SK-N-SH (cell line): ENCODE results near the gene NEMP2. TPM values are rescaled to one million over a fixed set of nuclear protein-coding genes. Genes with fewer than 3 reads are reported as not detected.

ENCODE experiments used
- CTCF ChIA-PET: fragments of 300-600, 350-600 bp; formaldehyde crosslinking; extraction: SDS; loops from one replicate; lab custom pipeline; 2021; lab: Yijun Ruan, JAX
- POLR2A ChIA-PET: fragments of 350-600 bp; sonication (Branson Sonifier 250); formaldehyde crosslinking; extraction: SDS; loops from one replicate; lab custom pipeline; 2020; ENCODE audit warnings: antibody characterized with exemption, inconsistent platforms; lab: Yijun Ruan, JAX
- DNase-seq: peaks from one replicate; pipeline ENCODE4 v3.0.0; 2012
- H2AFZ ChIP-seq: fragments of 200-600 bp; sonication (generic); 2 replicates; pipeline ENCODE4 v1.8.1; 2016; ENCODE audit warnings: antibody characterized with exemption, mild to moderate bottlenecking, low read depth
- H3F3A ChIP-seq: fragments of 200-600 bp; sonication (generic); replicated peaks from 2 replicates; pipeline ENCODE3; 2016; ENCODE audit warnings: antibody characterized with exemption, mild to moderate bottlenecking; ENCODE audit not compliant: insufficient read depth
- H3K27ac ChIP-seq, 2 experiments: fragments of 200-500 bp in 1 of 2; fragments of 200-600 bp in 1 of 2; sonication (Bioruptor generic) in 1 of 2; sonication (generic), shearing (Covaris generic) in 1 of 2; 2 replicates each; pipeline versions ENCODE4 v1.5.1 to v1.6.1; 2014 to 2016; ENCODE audit warnings: low read depth in 2 of 2, inconsistent platforms in 1 of 2, low read length in 1 of 2, mild to moderate bottlenecking in 1 of 2, mixed read lengths in 1 of 2
- H3K27me3 ChIP-seq: fragments of 200-600 bp; sonication (generic), shearing (Covaris generic); 2 replicates; pipeline ENCODE4 v1.6.1; 2016; ENCODE audit warnings: mixed run types; ENCODE audit not compliant: insufficient read depth
- H3K36me3 ChIP-seq, 2 experiments: fragments of 200-500 bp in 1 of 2; fragments of 200-600 bp in 1 of 2; sonication (Bioruptor generic) in 1 of 2; sonication (generic) in 1 of 2; replicated peaks in 1 of 2; 2 replicates each; pipeline versions ENCODE3 to v1.5.1; 2014 to 2016; ENCODE audit warnings: low read length in 1 of 2, mild to moderate bottlenecking in 1 of 2; ENCODE audit not compliant: insufficient read depth in 2 of 2, control insufficient read depth in 1 of 2
- H3K4me1 ChIP-seq, 2 experiments: fragments of 200-500 bp in 1 of 2; fragments of 200-600 bp in 1 of 2; sonication (Bioruptor generic) in 1 of 2; sonication (generic), shearing (Covaris generic) in 1 of 2; 2 replicates each; pipeline versions ENCODE4 v1.5.1 to v1.6.1; 2014 to 2016; ENCODE audit warnings: low read depth in 1 of 2, low read length in 1 of 2, mixed run types in 1 of 2; ENCODE audit not compliant: insufficient read depth in 2 of 2, control insufficient read depth in 1 of 2
- H3K4me2 ChIP-seq: fragments of 200-600 bp; sonication (generic), shearing (Covaris generic); 2 replicates; pipeline ENCODE4 v1.6.1; 2017; ENCODE audit warnings: mixed run types
- H3K4me3 ChIP-seq, 2 experiments: fragments of 200-500 bp in 1 of 2; fragments of 200-600 bp in 1 of 2; sonication (Bioruptor generic) in 1 of 2; sonication (generic), shearing (Covaris generic) in 1 of 2; 2 replicates each; pipeline versions ENCODE4 v1.5.1 to v1.8.1; 2014 to 2016; ENCODE audit warnings: low read depth in 2 of 2, inconsistent platforms in 1 of 2, low read length in 1 of 2, mild to moderate bottlenecking in 1 of 2, mixed read lengths in 1 of 2, moderate library complexity in 1 of 2
- H3K79me2 ChIP-seq: fragments of 200-600 bp; sonication (generic); 2 replicates; pipeline ENCODE4 v1.8.1; 2017; ENCODE audit warnings: mild to moderate bottlenecking; ENCODE audit not compliant: insufficient read depth
- H3K9ac ChIP-seq: fragments of 200-600 bp; sonication (generic); 2 replicates; pipeline ENCODE4 v1.6.1; 2017; ENCODE audit warnings: mixed run types
- H3K9me2 ChIP-seq: fragments of 200-600 bp; sonication (generic); 2 replicates; pipeline ENCODE4 v1.6.1; 2017; ENCODE audit warnings: mixed run types
- H3K9me3 ChIP-seq: fragments of 200-600 bp; sonication (generic); 2 replicates; pipeline ENCODE4 v1.6.1; 2017; ENCODE audit warnings: mixed run types, mild to moderate bottlenecking, moderate library complexity
- H4K20me1 ChIP-seq: fragments of 200-600 bp; sonication (generic); 2 replicates; pipeline ENCODE4 v1.6.1; 2017; ENCODE audit warnings: mild to moderate bottlenecking, mixed run types; ENCODE audit not compliant: insufficient read depth
- EP300 ChIP-seq, 2 experiments: IDR thresholded peaks; 2 replicates each; pipeline versions ENCODE4 v1.4.0 to v1.6.1; 2012; ENCODE audit warnings: borderline replicate concordance in 1 of 2, low read depth in 1 of 2, low read length in 1 of 2
- EZH2phosphoT487 ChIP-seq: fragments of 200-600 bp; sonication (generic); IDR thresholded peaks from 2 replicates; pipeline ENCODE4 v1.6.1; 2017; ENCODE audit warnings: low read depth, mixed run types, mild to moderate bottlenecking, antibody characterized with exemption, moderate library complexity, borderline replicate concordance
- FOSL2 ChIP-seq: IDR thresholded peaks from 2 replicates; pipeline ENCODE4 v1.4.0; 2012; ENCODE audit warnings: low read depth, mild to moderate bottlenecking, moderate library complexity, borderline replicate concordance
- MXI1 ChIP-seq: IDR thresholded peaks from 2 replicates; pipeline ENCODE4 v1.6.1; 2012; ENCODE audit warnings: mild to moderate bottlenecking, low read depth, low read length, improper control_type of control experiment
- NRF1 ChIP-seq: IDR thresholded peaks from 2 replicates; pipeline ENCODE4 v1.6.1; 2012; ENCODE audit warnings: low read depth, mild to moderate bottlenecking, low read length
- POLR2AphosphoS5 ChIP-seq: IDR thresholded peaks from 2 replicates; pipeline ENCODE4 v1.6.1; 2012; ENCODE audit warnings: low read depth, low read length
- RXRA ChIP-seq: IDR thresholded peaks from 2 replicates; pipeline ENCODE4 v1.4.0; 2012; ENCODE audit warnings: low read depth, mild to moderate bottlenecking, borderline replicate concordance
- SIN3A ChIP-seq: IDR thresholded peaks from 2 replicates; pipeline ENCODE4 v1.6.1; 2012; ENCODE audit warnings: low read depth, mild to moderate bottlenecking, low read length, moderate library complexity, borderline replicate concordance
- TEAD4 ChIP-seq: IDR thresholded peaks from 2 replicates; pipeline ENCODE4 v1.4.0; 2012; ENCODE audit warnings: mild to moderate bottlenecking, borderline replicate concordance; ENCODE audit not compliant: insufficient read depth
- WGBS: methylation state at CpG from one replicate; pipeline ENCODE4 v1.1.6; 2017; ENCODE audit warnings: low lambda C conversion rate; 5-methylcytosine and 5-hydroxymethylcytosine counted together
- polyA plus RNA-seq, 3 experiments: library from polyadenylated mRNA; depleted of rRNA; stranded (reverse); fragments of >200 nt; gene quantifications; 2 replicates each; pipeline ENCODE4 v1.2.3, GENCODE V29; 2012
- TF ChIP-seq, protein P1 (sequence below): fragments of 150-350 bp; IDR thresholded peaks from 2 replicates; pipeline ENCODE4 v1.6.1; 2016; ENCODE audit warnings: mild to moderate bottlenecking, low read depth, low read length
- TF ChIP-seq, protein P2 (sequence below): fragments of 200-600 bp; sonication (generic); IDR thresholded peaks from 2 replicates; pipeline ENCODE4 v1.6.1; 2017; ENCODE audit warnings: antibody characterized with exemption, mild to moderate bottlenecking, moderate library complexity

The NEMP2 gene
- polyA plus RNA-seq, 1 of the 3 experiments (the other 2 are of a cell fraction) = 2.0 TPM

DNA sequence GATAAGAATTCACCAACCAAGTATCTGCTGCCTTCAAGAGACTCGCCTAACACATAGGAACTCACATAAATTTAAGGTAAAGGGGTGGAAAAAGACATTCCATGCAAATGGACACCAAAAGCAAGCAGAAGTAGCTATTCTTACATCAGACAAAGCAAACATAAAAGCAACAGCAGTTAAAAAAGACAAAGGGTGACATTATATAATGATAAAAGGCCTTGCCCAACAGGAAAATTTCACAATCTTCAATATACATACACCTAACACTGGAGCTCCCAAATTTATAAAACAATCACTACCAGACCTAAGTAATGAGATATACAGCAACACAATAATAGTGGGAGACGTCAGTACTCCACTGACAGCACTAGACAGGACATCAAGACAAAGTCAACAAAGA is 41.4 kb downstream of the NEMP2 start (continued):
- TF ChIP-seq TEAD4 = no peak
- TF ChIP-seq, protein P1, sequence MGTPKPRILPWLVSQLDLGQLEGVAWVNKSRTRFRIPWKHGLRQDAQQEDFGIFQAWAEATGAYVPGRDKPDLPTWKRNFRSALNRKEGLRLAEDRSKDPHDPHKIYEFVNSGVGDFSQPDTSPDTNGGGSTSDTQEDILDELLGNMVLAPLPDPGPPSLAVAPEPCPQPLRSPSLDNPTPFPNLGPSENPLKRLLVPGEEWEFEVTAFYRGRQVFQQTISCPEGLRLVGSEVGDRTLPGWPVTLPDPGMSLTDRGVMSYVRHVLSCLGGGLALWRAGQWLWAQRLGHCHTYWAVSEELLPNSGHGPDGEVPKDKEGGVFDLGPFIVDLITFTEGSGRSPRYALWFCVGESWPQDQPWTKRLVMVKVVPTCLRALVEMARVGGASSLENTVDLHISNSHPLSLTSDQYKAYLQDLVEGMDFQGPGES = no peak

DNA sequence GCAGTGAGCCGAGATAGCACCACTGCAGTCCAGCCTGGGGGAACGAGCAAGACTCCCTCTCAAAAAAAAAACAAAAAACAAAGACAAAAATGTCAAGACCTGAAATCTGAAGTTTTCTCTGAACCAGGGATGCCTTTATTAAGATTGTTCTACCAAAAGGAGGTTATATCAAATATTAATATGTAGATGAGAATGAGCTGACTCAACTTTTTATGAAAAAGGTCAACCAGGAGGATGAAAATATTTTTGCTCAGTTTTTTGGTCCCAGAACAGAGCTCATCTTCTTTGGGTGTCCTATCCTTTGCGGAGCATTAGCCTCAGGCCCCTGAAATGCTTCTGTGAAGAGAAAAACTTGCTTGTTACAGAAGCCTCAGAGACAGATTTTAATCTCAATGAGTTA is 44.0 kb downstream of the NEMP2 start:
- DNase-seq = no peak
- Histone ChIP-seq H3K27me3 (no peaks in the 10 kb centered on the region), H3K4me1 (no peaks in the 10 kb centered on the region), H3K9me3 (no peaks in the 10 kb centered on the region; the same call in 1 of the 2 replicates), H3K4me3 (no peak overlapping the region), H3K4me2 (no peak overlapping the region), H2AFZ (no peak overlapping the region), H4K20me1 (no peaks in the 10 kb centered on the region), H3K36me3 (peaks cover 26 to 29% of the 10 kb centered on the region in 2 experiments), H3K9me2 (no peaks in the 10 kb centered on the region), H3K79me2 (no peaks in the 10 kb centered on the region), H3K27ac (no peak overlapping the region), H3K9ac (no peak overlapping the region), H3F3A (no peaks in the 10 kb centered on the region)
- POLR2A ChIA-PET = no interaction called here
- no peak for TF ChIP-seq SIN3A
- TF ChIP-seq RXRA = no peak
- TF ChIP-seq, protein P2, sequence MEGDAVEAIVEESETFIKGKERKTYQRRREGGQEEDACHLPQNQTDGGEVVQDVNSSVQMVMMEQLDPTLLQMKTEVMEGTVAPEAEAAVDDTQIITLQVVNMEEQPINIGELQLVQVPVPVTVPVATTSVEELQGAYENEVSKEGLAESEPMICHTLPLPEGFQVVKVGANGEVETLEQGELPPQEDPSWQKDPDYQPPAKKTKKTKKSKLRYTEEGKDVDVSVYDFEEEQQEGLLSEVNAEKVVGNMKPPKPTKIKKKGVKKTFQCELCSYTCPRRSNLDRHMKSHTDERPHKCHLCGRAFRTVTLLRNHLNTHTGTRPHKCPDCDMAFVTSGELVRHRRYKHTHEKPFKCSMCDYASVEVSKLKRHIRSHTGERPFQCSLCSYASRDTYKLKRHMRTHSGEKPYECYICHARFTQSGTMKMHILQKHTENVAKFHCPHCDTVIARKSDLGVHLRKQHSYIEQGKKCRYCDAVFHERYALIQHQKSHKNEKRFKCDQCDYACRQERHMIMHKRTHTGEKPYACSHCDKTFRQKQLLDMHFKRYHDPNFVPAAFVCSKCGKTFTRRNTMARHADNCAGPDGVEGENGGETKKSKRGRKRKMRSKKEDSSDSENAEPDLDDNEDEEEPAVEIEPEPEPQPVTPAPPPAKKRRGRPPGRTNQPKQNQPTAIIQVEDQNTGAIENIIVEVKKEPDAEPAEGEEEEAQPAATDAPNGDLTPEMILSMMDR = no peak
- TF ChIP-seq NRF1 = no peak
- TF ChIP-seq EZH2phosphoT487 = no peak
- no peak for TF ChIP-seq FOSL2
- TF ChIP-seq MXI1 = no peak
- TF ChIP-seq EP300 (IDR thresholded peaks at IDR 0.05; ENCODE audit: borderline replicate concordance in 1 of 2, low read depth in 1 of 2, low read length in 1 of 2) = no peak
- TF ChIP-seq POLR2AphosphoS5 = no peak
- CTCF ChIA-PET = no interaction called here
- WGBS = 92% methylated on average over 3 of the region's 3 CpGs

DNA sequence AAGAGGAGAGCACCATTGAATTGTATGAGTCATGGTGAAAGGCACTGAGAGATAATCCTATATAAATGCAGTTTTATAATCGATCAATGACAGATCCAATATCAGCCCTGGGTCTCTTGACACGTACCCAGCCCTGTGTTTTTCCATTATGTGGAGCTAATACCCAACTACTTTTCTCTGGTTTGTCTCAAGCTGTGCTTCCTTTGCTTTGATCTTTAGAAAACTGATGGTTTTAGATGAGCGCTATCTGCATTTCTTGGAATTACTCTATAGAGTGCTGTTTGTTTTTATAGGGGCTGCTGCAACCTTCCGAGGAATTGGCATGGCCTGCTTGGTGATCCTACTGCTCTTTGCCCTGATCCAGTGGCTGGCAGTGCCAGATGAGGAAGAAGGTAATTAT is 45.0 kb downstream of the NEMP2 start:
- H3K36me3 ChIP-seq = peaks cover 26 to 29% of the 10 kb centered on the region in 2 experiments
- H4K20me1 ChIP-seq = no peaks in the 10 kb centered on the region
- no peak overlapping the region for H3K4me3 ChIP-seq
- no peak for DNase-seq
- no peak overlapping the region for H3K9ac ChIP-seq
- no peaks in the 10 kb centered on the region; the same call in 1 of the 2 replicates for H3K9me3 ChIP-seq
- H3K9me2 ChIP-seq = no peaks in the 10 kb centered on the region
- ChIA-PET POLR2A (no interaction called here), CTCF (interaction anchor here (1.0 kb wide), 1 partner anchor 21 kb away, joined by 3 read pairs; no protein-coding TSS in a partner anchor)
- no peak overlapping the region for H2AFZ ChIP-seq
- H3K27ac ChIP-seq = no peak overlapping the region
- no peak for TF ChIP-seq SIN3A
- H3F3A ChIP-seq = no peaks in the 10 kb centered on the region
- H3K27me3 ChIP-seq = no peaks in the 10 kb centered on the region
- H3K4me1 ChIP-seq = no peaks in the 10 kb centered on the region
- H3K79me2 ChIP-seq = no peaks in the 10 kb centered on the region
- WGBS = 95% methylated on average over 4 of the region's 4 CpGs
- H3K4me2 ChIP-seq = no peak overlapping the region
